Calu3 (cell line): Measurements from ENCODE around the gene TXLNG. TPM values are rescaled to one million over a fixed set of nuclear protein-coding genes. Genes with fewer than 3 reads are reported as not detected.
"Not testable (repeated sequence)": the region's sequence is repeated elsewhere in the genome, so short reads cannot be mapped to it uniquely, and the experiment has no call there.

Experiments
- BruUV-seq: library from RNA; stranded (reverse); fragments of 400-500 nt; replicated peaks from 2 replicates; lab custom pipeline; 2021; lab: Mats Ljungman, UMichigan
- CTCF ChIA-PET: fragments of 300-600 bp; sonication (Branson Sonifier 250); formaldehyde crosslinking; loops from one replicate; lab custom pipeline; 2022; ENCODE audit warnings: antibody characterized with exemption; lab: Charles Lee
- DNase-seq: peaks from one replicate; pipeline ENCODE4 v3.0.0; 2022
- H3K27ac Mint-ChIP-seq: one replicate; pipeline ENCODE4 v1.8.0; 2022; ENCODE audit warnings: mixed read lengths; ENCODE audit not compliant: unreplicated experiment
- H3K27me3 Mint-ChIP-seq: one replicate; pipeline ENCODE4 v1.8.0; 2022; ENCODE audit warnings: mixed read lengths; ENCODE audit not compliant: unreplicated experiment
- H3K36me3 Mint-ChIP-seq: one replicate; pipeline ENCODE4 v1.8.0; 2022; ENCODE audit warnings: mild to moderate bottlenecking, moderate library complexity, mixed read lengths; ENCODE audit not compliant: insufficient read depth, unreplicated experiment
- H3K4me1 Mint-ChIP-seq: one replicate; pipeline ENCODE4 v1.8.0; 2022; ENCODE audit warnings: mild to moderate bottlenecking, low read depth, mixed read lengths; ENCODE audit not compliant: unreplicated experiment
- H3K4me3 Mint-ChIP-seq: one replicate; pipeline ENCODE4 v1.8.0; 2022; ENCODE audit warnings: mild to moderate bottlenecking, low read depth, moderate library complexity, mixed read lengths; ENCODE audit not compliant: unreplicated experiment
- H3K9me3 Mint-ChIP-seq: one replicate; pipeline ENCODE4 v1.8.0; 2022; ENCODE audit warnings: low read depth, mixed read lengths; ENCODE audit not compliant: unreplicated experiment
- CTCF ChIP-seq: fragments of 200-600 bp; IDR thresholded peaks from one replicate; pipeline ENCODE4 v1.8.0; 2022; ENCODE audit warnings: antibody characterized with exemption; ENCODE audit not compliant: unreplicated experiment
- intact Hi-C: fragments of 100-400 bp; cut with micrococcal nuclease; formaldehyde crosslinking; loops from one replicate; pipeline ENCODE4 v1.10.0; 2022; ENCODE audit not compliant: unreplicated experiment
- total RNA-seq: library from RNA; stranded (reverse); gene quantifications from 2 replicates; pipeline ENCODE4 v1.2.3, GENCODE V29; 2022

The TXLNG gene
- total RNA-seq, 1 experiment from 2014 or later: 22.2 TPM

- Mint-ChIP-seq H3K4me3 (no peak overlapping the region), H3K27me3 (no peaks in the 10 kb centered on the region), H3K27ac (no peak overlapping the region), H3K9me3 (no peaks in the 10 kb centered on the region), H3K4me1 (no peaks in the 10 kb centered on the region), H3K36me3 (peaks cover 54% of the 10 kb centered on the region)
- intact Hi-C loops: no loop called here
- CTCF ChIA-PET: no interaction called here
- TF ChIP-seq CTCF: no peak
- no peak for DNase-seq
- BruUV-seq: TSS peak; percentile 7
Measured at GRCh38 chrX:16852617-16853179, 66.4 kb downstream of the TXLNG start.

DNA sequence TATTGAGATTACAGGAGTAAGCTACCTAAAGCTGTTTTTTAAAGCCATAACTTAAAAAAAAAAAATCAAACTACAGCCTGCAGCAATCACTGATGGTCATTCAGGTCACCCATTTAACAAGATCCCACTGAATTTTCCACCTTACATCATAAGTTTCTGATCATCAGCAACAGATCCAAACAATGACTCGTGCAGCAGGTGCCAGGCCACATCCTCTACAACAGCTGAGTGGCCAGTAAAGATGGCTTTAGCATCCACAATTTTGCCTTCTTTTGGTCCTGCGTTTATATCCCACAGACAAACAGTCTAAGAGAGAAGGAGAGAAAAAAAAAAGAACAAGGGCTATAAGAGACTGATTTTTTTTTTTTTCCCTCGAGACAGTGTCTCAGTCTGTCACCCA, 67.3 kb downstream of the TXLNG start:
- Mint-ChIP-seq H3K27ac (no peak overlapping the region), H3K9me3 (no peaks in the 10 kb centered on the region), H3K27me3 (no peaks in the 10 kb centered on the region), H3K36me3 (peaks cover 51% of the 10 kb centered on the region), H3K4me3 (no peak overlapping the region), H3K4me1 (no peaks in the 10 kb centered on the region)
- no TSS peak for BruUV-seq
- CTCF ChIA-PET: no interaction called here
- intact Hi-C loops: no loop called here
- TF ChIP-seq CTCF: no peak
- no peak for DNase-seq

DNA sequence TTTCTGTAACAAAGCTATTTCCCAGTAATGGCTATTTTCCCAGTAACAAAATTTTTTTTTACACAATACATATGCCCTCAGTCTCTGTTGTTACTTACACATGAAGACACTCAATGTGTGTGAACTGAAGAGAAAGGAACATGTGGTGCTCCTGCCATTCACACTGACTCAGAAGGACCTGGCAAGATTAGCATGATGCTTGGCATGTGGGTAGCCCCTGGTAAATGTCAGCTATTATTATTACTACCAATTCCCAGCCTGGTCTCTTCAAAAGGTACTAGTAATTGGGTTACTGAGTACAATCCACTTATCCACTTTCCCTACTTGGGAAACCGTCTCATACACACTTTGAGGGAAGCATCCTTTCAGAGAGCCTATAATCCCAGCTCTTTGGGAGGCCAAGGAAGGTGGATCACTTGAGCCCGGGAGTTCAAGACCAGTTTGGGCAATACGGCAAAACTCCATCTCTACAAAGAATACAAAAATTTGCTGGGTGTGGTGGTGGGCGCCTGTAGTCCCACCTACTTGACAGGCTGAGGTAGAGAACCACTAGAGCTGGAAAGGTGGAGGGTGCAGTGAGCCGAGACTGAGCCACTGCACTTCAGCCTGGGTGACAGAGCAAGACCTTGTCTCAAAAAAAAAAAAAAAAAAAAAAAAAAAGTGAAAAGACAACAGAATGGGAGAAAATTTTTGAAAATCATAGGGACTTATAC, 69.3 kb downstream of the TXLNG start:
- H3K27ac Mint-ChIP-seq: no peak overlapping the region
- no peak for TF ChIP-seq CTCF
- no peaks in the 10 kb centered on the region for H3K9me3 Mint-ChIP-seq
- BruUV-seq: no TSS peak
- peaks cover 60% of the 10 kb centered on the region for H3K36me3 Mint-ChIP-seq
- no peak for DNase-seq
- intact Hi-C loops: no loop called here
- H3K4me3 Mint-ChIP-seq: no peak overlapping the region
- H3K4me1 Mint-ChIP-seq: no peaks in the 10 kb centered on the region
- no peaks in the 10 kb centered on the region for H3K27me3 Mint-ChIP-seq
- CTCF ChIA-PET: interaction anchor here (0.7 to 1.4 kb wide), 2 partner anchors 27 to 191 kb away, joined by 4 to 11 read pairs; no protein-coding TSS in a partner anchor

GRCh38 chrX:16856076-16856404, 69.8 kb downstream of the TXLNG start:
- CTCF ChIA-PET: interaction anchor here (0.7 to 1.4 kb wide), 2 partner anchors 27 to 190 kb away, joined by 4 to 11 read pairs; no protein-coding TSS in a partner anchor
- Mint-ChIP-seq H3K27ac (peak overlapping the region; percentile 33), H3K36me3 (peaks cover 60% of the 10 kb centered on the region)
- BruUV-seq, DNase-seq, H3K27me3 Mint-ChIP-seq, H3K9me3 Mint-ChIP-seq, H3K4me1 Mint-ChIP-seq, H3K4me3 Mint-ChIP-seq, intact Hi-C loops: not testable (repeated sequence)

- CTCF ChIA-PET: interaction anchor here (1.4 kb wide), 1 partner anchor 10 kb away, joined by 4 read pairs; no protein-coding TSS in a partner anchor
- no peaks in the 10 kb centered on the region for H3K4me1 Mint-ChIP-seq
- H3K27ac Mint-ChIP-seq: peak overlapping the region; percentile 33
- intact Hi-C loops: no loop called here
- no TSS peak for BruUV-seq
- TF ChIP-seq CTCF: no peak
- DNase-seq: no peak
- peaks cover 60% of the 10 kb centered on the region for H3K36me3 Mint-ChIP-seq
- no peak overlapping the region for H3K4me3 Mint-ChIP-seq
- H3K27me3 Mint-ChIP-seq: no peaks in the 10 kb centered on the region
- no peaks in the 10 kb centered on the region for H3K9me3 Mint-ChIP-seq
Measured at GRCh38 chrX:16856744-16857143, 70.5 kb downstream of the TXLNG start.
